Measurements from ENCODE around the gene PRND.

- TF ChIP-seq EZH2phosphoT487 (IDR thresholded peaks at IDR 0.05; ENCODE audit: unreplicated experiment): no peak
- TF ChIP-seq CREB1 (CRISPR knock-in tag; IDR thresholded peaks at IDR 0.05; ENCODE audit: low read depth): no peak
- TF ChIP-seq POLR2AphosphoS5 (IDR thresholded peaks at IDR 0.05; ENCODE audit: low read depth): no peak
- no peak for TF ChIP-seq EZH2 (IDR thresholded peaks at IDR 0.05; ENCODE audit: low read depth, unreplicated experiment)
- no peak for TF ChIP-seq JUNB (IDR thresholded peaks at IDR 0.05; ENCODE audit: unreplicated experiment)
These were observed 6.5 kb downstream of the PRND start for GRCh38 chr20:4728120-4728760.
